DND-41 (cell line): ENCODE results near the gene GALNTL6.

ENCODE experiments used
- ATAC-seq: fragments of 200-7000 bp; cut with Tn5 transposase; 3 replicates; pipeline ENCODE4 v1.9.1; 2021; ENCODE audit warnings: low read depth; ENCODE audit not compliant: insufficient read depth
- DNase-seq: peaks from one replicate; pipeline ENCODE4 v3.0.0-alpha.2; 2020
- H2AFZ ChIP-seq: 2 replicates; pipeline ENCODE4 v1.6.0; 2012; ENCODE audit warnings: low read depth, low read length
- H3K27ac ChIP-seq: 2 replicates; pipeline ENCODE4 v1.5.1; 2012; ENCODE audit warnings: low read length, inconsistent platforms
- H3K27me3 ChIP-seq: fragments of 200-600 bp; sonication (generic); 2 replicates; pipeline ENCODE4 v1.6.0; 2012; ENCODE audit warnings: low read length, mild to moderate bottlenecking, inconsistent platforms; ENCODE audit not compliant: insufficient read depth, poor library complexity
- H3K36me3 ChIP-seq: 2 replicates; pipeline ENCODE4 v1.5.1; 2012; ENCODE audit warnings: low read length, inconsistent platforms; ENCODE audit not compliant: insufficient read depth
- H3K4me1 ChIP-seq: 2 replicates; pipeline ENCODE4 v1.5.1; 2012; ENCODE audit warnings: mild to moderate bottlenecking, low read length; ENCODE audit not compliant: insufficient read depth
- H3K4me2 ChIP-seq: 2 replicates; pipeline ENCODE4 v1.6.0; 2012; ENCODE audit warnings: mild to moderate bottlenecking, moderate library complexity, low read length, inconsistent platforms; ENCODE audit not compliant: insufficient read depth
- H3K4me3 ChIP-seq, 2 experiments: fragments of 200-600 bp in 1 of 2; shearing (Covaris generic) in 1 of 2; 2 replicates each; pipeline ENCODE4 v1.5.1; 2012 to 2016; ENCODE audit warnings: inconsistent platforms in 2 of 2, low read length in 2 of 2, mild to moderate bottlenecking in 2 of 2, low read depth in 1 of 2, moderate library complexity in 1 of 2
- H3K79me2 ChIP-seq: 2 replicates; pipeline ENCODE4 v1.6.0; 2012; ENCODE audit warnings: low read length, inconsistent platforms; ENCODE audit not compliant: insufficient read depth
- H3K9ac ChIP-seq: 2 replicates; pipeline ENCODE4 v1.6.0; 2012; ENCODE audit warnings: low read depth, mild to moderate bottlenecking, inconsistent platforms, low read length, moderate library complexity
- H3K9me3 ChIP-seq: 2 replicates; pipeline ENCODE4 v1.5.1; 2012; ENCODE audit warnings: low read length, moderate library complexity, mild to moderate bottlenecking, inconsistent platforms; ENCODE audit not compliant: insufficient read depth, severe bottlenecking
- H4K20me1 ChIP-seq: 2 replicates; pipeline ENCODE4 v1.6.0; 2012; ENCODE audit warnings: low read length; ENCODE audit not compliant: insufficient read depth
- CTCF ChIP-seq: IDR thresholded peaks from 2 replicates; pipeline ENCODE4 v1.5.1; 2012; ENCODE audit warnings: borderline replicate concordance, low read length, moderate library complexity, mild to moderate bottlenecking; ENCODE audit not compliant: poor library complexity, severe bottlenecking; ENCODE audit errors: extremely low read depth
- EZH2 ChIP-seq: IDR thresholded peaks from 3 replicates; pipeline ENCODE4 v1.6.1; 2012; ENCODE audit warnings: borderline replicate concordance, low read depth, mild to moderate bottlenecking, moderate library complexity, low read length, inconsistent platforms; ENCODE audit not compliant: severe bottlenecking

The GALNTL6 gene

GRCh38 chr4:171794528-171794927 lies 18.7 kb upstream of the GALNTL6 start:
- no peaks in the 10 kb centered on the region for H3K79me2 ChIP-seq
- no peak overlapping the region for H2AFZ ChIP-seq
- no peaks in the 10 kb centered on the region for H3K4me1 ChIP-seq
- no peaks in the 10 kb centered on the region for H4K20me1 ChIP-seq
- H3K4me2 ChIP-seq = no peak overlapping the region
- no peaks in the 10 kb centered on the region for H3K36me3 ChIP-seq
- TF ChIP-seq CTCF = no peak
- no peak for TF ChIP-seq EZH2
- H3K9me3 ChIP-seq = no peaks in the 10 kb centered on the region
- H3K4me3 ChIP-seq = no peak overlapping the region
- no peak for DNase-seq
- no peak overlapping the region for H3K27ac ChIP-seq
- no peak overlapping the region for H3K9ac ChIP-seq
- ATAC-seq = no peak
- H3K27me3 ChIP-seq = no peaks in the 10 kb centered on the region

- no peaks in the 10 kb centered on the region for H3K27me3 ChIP-seq
- no peaks in the 10 kb centered on the region for H4K20me1 ChIP-seq
- no peak overlapping the region for H3K9ac ChIP-seq
- DNase-seq (no peak), ATAC-seq (no peak)
- no peak overlapping the region for H3K4me2 ChIP-seq
- H3K27ac ChIP-seq = no peak overlapping the region
- no peak overlapping the region for H3K4me3 ChIP-seq
- no peaks in the 10 kb centered on the region for H3K9me3 ChIP-seq
- no peak overlapping the region for H2AFZ ChIP-seq
- H3K36me3 ChIP-seq = no peaks in the 10 kb centered on the region
- H3K4me1 ChIP-seq = no peaks in the 10 kb centered on the region
- no peaks in the 10 kb centered on the region for H3K79me2 ChIP-seq
- TF ChIP-seq CTCF (no peak), EZH2 (no peak)
These were observed 3.4 kb upstream of the GALNTL6 start for GRCh38 chr4:171809854-171810253.

- H3K27ac ChIP-seq = no peak overlapping the region
- H3K27me3 ChIP-seq = no peaks in the 10 kb centered on the region
- H3K36me3 ChIP-seq = no peaks in the 10 kb centered on the region
- H3K4me2 ChIP-seq = no peak overlapping the region
- no peaks in the 10 kb centered on the region for H3K9me3 ChIP-seq
- DNase-seq (no peak), ATAC-seq (no peak)
- TF ChIP-seq EZH2 (no peak), CTCF (no peak)
- no peaks in the 10 kb centered on the region for H3K79me2 ChIP-seq
- no peak overlapping the region for H3K9ac ChIP-seq
- no peak overlapping the region for H2AFZ ChIP-seq
- no peaks in the 10 kb centered on the region for H3K4me1 ChIP-seq
- H4K20me1 ChIP-seq = no peaks in the 10 kb centered on the region
- no peak overlapping the region for H3K4me3 ChIP-seq
These were observed 905 bp upstream of the GALNTL6 start for GRCh38 chr4:171812333-171812664.

- Histone ChIP-seq H3K4me1 (no peaks in the 10 kb centered on the region), H3K4me2 (no peak overlapping the region), H3K4me3 (no peak overlapping the region), H3K9ac (no peak overlapping the region), H3K79me2 (no peaks in the 10 kb centered on the region), H3K36me3 (no peaks in the 10 kb centered on the region), H4K20me1 (no peaks in the 10 kb centered on the region), H3K27me3 (no peaks in the 10 kb centered on the region), H2AFZ (no peak overlapping the region), H3K9me3 (no peaks in the 10 kb centered on the region), H3K27ac (no peak overlapping the region)
- TF ChIP-seq EZH2 = no peak
- no peak for TF ChIP-seq CTCF
- DNase-seq (no peak), ATAC-seq (no peak)
These were observed 484 bp downstream of the GALNTL6 start for GRCh38 chr4:171813526-171814250.
